MM.1S (cell line): ENCODE measurements around the gene CMTM4.

Source experiments
- DNase-seq: peaks from one replicate; pipeline ENCODE4 v3.0.0-alpha.2; 2015
- H2AFZ ChIP-seq: fragments of 300-600 bp; sonication (generic); 2 replicates; pipeline ENCODE4 v1.6.0; 2016; ENCODE audit warnings: antibody characterized with exemption, low read length
- H3F3A ChIP-seq: fragments of 300-600 bp; sonication (generic); 2 replicates; pipeline ENCODE4 v1.6.1; 2016; ENCODE audit warnings: mild to moderate bottlenecking, antibody characterized with exemption, low read length, moderate library complexity, mixed read lengths; ENCODE audit not compliant: insufficient read depth
- H3K27ac ChIP-seq: fragments of 300-600 bp; sonication (generic); 2 replicates; pipeline ENCODE4 v1.5.1; 2016; ENCODE audit warnings: mild to moderate bottlenecking, low read length
- H3K27me3 ChIP-seq: fragments of 300-600 bp; sonication (generic); replicated peaks from 2 replicates; pipeline ENCODE4 v1.6.0; 2016; ENCODE audit warnings: low read length; ENCODE audit not compliant: insufficient read depth
- H3K36me3 ChIP-seq: fragments of 300-600 bp; sonication (generic); replicated peaks from 2 replicates; pipeline ENCODE4 v1.6.1; 2016; ENCODE audit warnings: mild to moderate bottlenecking, low read length, mixed read lengths; ENCODE audit not compliant: insufficient read depth
- H3K4me1 ChIP-seq: fragments of 300-600 bp; sonication (generic); 2 replicates; pipeline ENCODE4 v1.6.1; 2016; ENCODE audit warnings: low read length, mixed read lengths
- H3K4me2 ChIP-seq: fragments of 300-600 bp; sonication (generic); 2 replicates; pipeline ENCODE4 v1.6.0; 2016; ENCODE audit warnings: low read depth, low read length
- H3K4me3 ChIP-seq: fragments of 300-600 bp; sonication (generic); 2 replicates; pipeline ENCODE4 v1.5.1; 2016; ENCODE audit warnings: low read length, mixed read lengths
- H3K79me2 ChIP-seq: fragments of 300-600 bp; sonication (generic); 2 replicates; pipeline ENCODE4 v1.6.1; 2016; ENCODE audit warnings: mixed run types, low read length, mixed read lengths
- H3K9ac ChIP-seq: fragments of 300-600 bp; sonication (generic); 2 replicates; pipeline ENCODE4 v1.6.1; 2016; ENCODE audit warnings: low read length, mixed read lengths
- H3K9me2 ChIP-seq: fragments of 300-600 bp; sonication (generic); replicated peaks from 2 replicates; pipeline ENCODE4 v1.6.1; 2016; ENCODE audit warnings: mild to moderate bottlenecking, low read length, mixed read lengths; ENCODE audit not compliant: insufficient read depth
- H3K9me3 ChIP-seq: fragments of 300-600 bp; sonication (generic); replicated peaks from 2 replicates; pipeline ENCODE4 v1.6.1; 2016; ENCODE audit warnings: mild to moderate bottlenecking, low read length, mixed read lengths; ENCODE audit not compliant: insufficient read depth
- H4K20me1 ChIP-seq: fragments of 300-600 bp; sonication (generic); 2 replicates; pipeline ENCODE4 v1.6.1; 2016; ENCODE audit warnings: mild to moderate bottlenecking, low read length, moderate library complexity, mixed read lengths; ENCODE audit not compliant: insufficient read depth
- EZH2 ChIP-seq: fragments of 300-600 bp; sonication (generic); optimal IDR thresholded peaks from 2 replicates; pipeline ENCODE3; 2017; ENCODE audit warnings: low read depth, mild to moderate bottlenecking, antibody characterized with exemption, low read length, mixed read lengths
- EZH2phosphoT487 ChIP-seq: fragments of 300-600 bp; sonication (generic); IDR thresholded peaks from 2 replicates; pipeline ENCODE4 v1.6.1; 2018; ENCODE audit warnings: antibody characterized with exemption, low read length
- TF ChIP-seq, protein P1 (sequence below): fragments of 300-600 bp; sonication (generic); IDR thresholded peaks from 2 replicates; pipeline ENCODE4 v1.5.1; 2016; ENCODE audit warnings: antibody characterized with exemption, low read length, mixed read lengths

CMTM4 gene

DNA sequence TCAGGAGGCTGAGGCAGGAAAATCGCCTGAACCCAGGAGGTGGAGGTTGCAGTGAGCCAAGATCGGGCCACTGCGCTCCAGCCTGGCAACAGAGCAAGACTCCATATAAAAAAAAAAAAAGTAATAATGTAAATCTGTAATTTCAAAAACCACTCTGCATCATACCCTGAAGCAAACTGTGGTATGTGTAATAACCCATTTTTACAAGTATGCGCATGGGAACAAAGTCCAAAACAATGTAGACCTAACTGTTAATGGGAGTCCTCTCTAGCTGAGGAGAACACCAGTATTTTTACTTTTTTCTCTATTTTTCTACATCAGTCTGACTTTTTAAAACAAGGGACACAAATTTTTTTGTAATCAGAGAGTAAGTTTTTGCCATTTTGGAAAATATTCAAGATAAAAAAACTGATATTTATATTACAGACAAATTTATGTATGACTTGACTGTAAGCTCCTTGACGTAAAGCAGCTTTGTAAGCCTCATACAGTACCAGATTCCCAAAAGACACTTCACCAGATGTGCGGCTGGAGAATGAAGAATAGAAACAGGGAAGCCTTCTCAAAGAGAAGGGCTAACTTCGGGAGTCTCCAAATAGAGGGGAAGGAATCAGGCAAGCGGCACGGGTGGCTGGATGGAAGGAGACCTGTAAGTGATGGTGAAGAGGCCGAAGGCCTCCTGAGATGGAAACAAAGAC lies 25.7 kb downstream of the CMTM4 start:
- peaks cover 6% of the 10 kb centered on the region; the same call in 1 of the 2 replicates for H3K4me1 ChIP-seq
- H3K9me3 ChIP-seq = no peaks in the 10 kb centered on the region
- H3K27me3 ChIP-seq = no peaks in the 10 kb centered on the region
- H3K9me2 ChIP-seq = no peaks in the 10 kb centered on the region
- no peak overlapping the region for H3K9ac ChIP-seq
- peaks cover 13% of the 10 kb centered on the region for H3K79me2 ChIP-seq
- DNase-seq = no peak
- no peaks in the 10 kb centered on the region for H3F3A ChIP-seq
- no peak overlapping the region for H2AFZ ChIP-seq
- H3K4me3 ChIP-seq = no peak overlapping the region
- no peaks in the 10 kb centered on the region for H3K36me3 ChIP-seq
- TF ChIP-seq, protein P1, sequence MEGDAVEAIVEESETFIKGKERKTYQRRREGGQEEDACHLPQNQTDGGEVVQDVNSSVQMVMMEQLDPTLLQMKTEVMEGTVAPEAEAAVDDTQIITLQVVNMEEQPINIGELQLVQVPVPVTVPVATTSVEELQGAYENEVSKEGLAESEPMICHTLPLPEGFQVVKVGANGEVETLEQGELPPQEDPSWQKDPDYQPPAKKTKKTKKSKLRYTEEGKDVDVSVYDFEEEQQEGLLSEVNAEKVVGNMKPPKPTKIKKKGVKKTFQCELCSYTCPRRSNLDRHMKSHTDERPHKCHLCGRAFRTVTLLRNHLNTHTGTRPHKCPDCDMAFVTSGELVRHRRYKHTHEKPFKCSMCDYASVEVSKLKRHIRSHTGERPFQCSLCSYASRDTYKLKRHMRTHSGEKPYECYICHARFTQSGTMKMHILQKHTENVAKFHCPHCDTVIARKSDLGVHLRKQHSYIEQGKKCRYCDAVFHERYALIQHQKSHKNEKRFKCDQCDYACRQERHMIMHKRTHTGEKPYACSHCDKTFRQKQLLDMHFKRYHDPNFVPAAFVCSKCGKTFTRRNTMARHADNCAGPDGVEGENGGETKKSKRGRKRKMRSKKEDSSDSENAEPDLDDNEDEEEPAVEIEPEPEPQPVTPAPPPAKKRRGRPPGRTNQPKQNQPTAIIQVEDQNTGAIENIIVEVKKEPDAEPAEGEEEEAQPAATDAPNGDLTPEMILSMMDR = no peak
- TF ChIP-seq EZH2phosphoT487 = no peak
- no peak for TF ChIP-seq EZH2
- H3K27ac ChIP-seq = no peak overlapping the region
- no peak overlapping the region for H3K4me2 ChIP-seq
- H4K20me1 ChIP-seq = no peaks in the 10 kb centered on the region

DNA sequence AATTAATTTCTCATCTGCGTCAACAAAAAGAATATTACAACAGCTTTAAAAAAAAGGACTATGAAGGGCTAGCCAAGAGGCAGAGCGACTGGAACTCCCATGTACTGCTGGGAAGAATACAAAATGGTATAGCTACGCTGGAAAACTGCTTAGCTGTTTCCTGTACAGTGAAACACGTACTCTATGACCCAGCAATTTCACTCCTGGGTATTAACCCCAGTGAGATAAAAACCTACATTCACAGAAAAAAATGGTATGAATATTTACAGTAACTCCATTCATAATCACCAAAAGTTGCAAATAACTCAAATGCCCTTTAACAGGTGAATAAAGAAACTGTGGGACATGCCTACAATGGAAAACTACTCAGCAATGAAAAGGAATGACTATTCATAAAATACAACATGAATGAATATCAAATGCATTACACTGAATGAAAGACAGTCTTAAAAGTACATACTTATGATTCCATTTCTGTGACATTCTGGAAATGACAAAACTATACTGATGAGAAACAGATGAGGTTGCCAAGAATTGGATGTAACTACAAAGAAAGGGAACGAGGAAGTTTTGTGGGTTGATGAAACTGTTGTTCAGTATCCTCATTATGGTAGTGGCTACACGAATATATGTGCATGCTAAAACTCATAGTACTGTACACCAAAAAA lies 27.6 kb downstream of the CMTM4 start:
- Histone ChIP-seq H3K79me2 (peaks cover 9% of the 10 kb centered on the region; the same call in 1 of the 2 replicates), H4K20me1 (no peaks in the 10 kb centered on the region), H3K4me1 (peaks cover 6% of the 10 kb centered on the region; the same call in 1 of the 2 replicates), H3K36me3 (no peaks in the 10 kb centered on the region), H3K9me2 (no peaks in the 10 kb centered on the region), H3F3A (no peaks in the 10 kb centered on the region), H3K27ac (no peak overlapping the region), H3K9me3 (no peaks in the 10 kb centered on the region), H2AFZ (no peak overlapping the region), H3K4me2 (no peak overlapping the region), H3K9ac (no peak overlapping the region), H3K4me3 (no peak overlapping the region), H3K27me3 (no peaks in the 10 kb centered on the region)
- DNase-seq = no peak
- no peak for TF ChIP-seq EZH2phosphoT487
- TF ChIP-seq, protein P1 = no peak
- no peak for TF ChIP-seq EZH2

GRCh38 chr16:66667944-66668343 lies 28.6 kb downstream of the CMTM4 start:
- Histone ChIP-seq H3K27me3 (no peaks in the 10 kb centered on the region), H2AFZ (no peak overlapping the region), H3K79me2 (peaks cover 9% of the 10 kb centered on the region; the same call in 1 of the 2 replicates), H4K20me1 (no peaks in the 10 kb centered on the region), H3K9me2 (no peaks in the 10 kb centered on the region), H3K4me2 (no peak overlapping the region), H3K9ac (no peak overlapping the region), H3K27ac (no peak overlapping the region), H3K4me3 (no peak overlapping the region), H3K9me3 (no peaks in the 10 kb centered on the region), H3K4me1 (peaks cover 6% of the 10 kb centered on the region; the same call in 1 of the 2 replicates), H3K36me3 (no peaks in the 10 kb centered on the region), H3F3A (no peaks in the 10 kb centered on the region)
- no peak for DNase-seq
- no peak for TF ChIP-seq EZH2
- TF ChIP-seq, protein P1 = no peak
- TF ChIP-seq EZH2phosphoT487 = no peak
